Kidney (tissue), 14 donors: ENCODE results near the gene GRM1. TPM values are rescaled to one million over a fixed set of nuclear protein-coding genes. Genes with fewer than 3 reads are reported as not detected.

Experiments
- DNase-seq, 5 donors: peaks; one replicate each; pipeline ENCODE4 v3.0.0-alpha.2; 2013 to 2020
- FAIRE-seq: peaks from 2 replicates; lab custom pipeline; 2012; peaks lifted over from hg19 to GRCh38; lab: Jason Lieb, UNC
- H3K27ac ChIP-seq, 2 donors: one replicate each; pipeline ENCODE4 v1.7.0; 2013; ENCODE audit warnings: low read depth in 2 of 2, low read length in 2 of 2, inconsistent platforms in 1 of 2
- H3K27me3 ChIP-seq: one replicate; pipeline ENCODE4 v1.7.1; 2013; ENCODE audit warnings: low read length, inconsistent platforms; ENCODE audit not compliant: control insufficient read depth, insufficient read depth
- H3K36me3 ChIP-seq, 3 donors: one replicate each; pipeline versions ENCODE4 v1.7.0 to v1.7.1; 2013; ENCODE audit warnings: low read length in 3 of 3, control low read depth in 1 of 3, inconsistent platforms in 1 of 3; ENCODE audit not compliant: insufficient read depth in 3 of 3, control insufficient read depth in 2 of 3
- H3K4me1 ChIP-seq, 3 donors: one replicate each; pipeline versions ENCODE4 v1.7.0 to v1.7.1; 2013; ENCODE audit warnings: low read length in 3 of 3, inconsistent platforms in 1 of 3, low read depth in 1 of 3; ENCODE audit not compliant: control insufficient read depth in 2 of 3, insufficient read depth in 2 of 3
- H3K4me3 ChIP-seq, 3 donors: one replicate each; pipeline versions ENCODE4 v1.7.0 to v1.8.1; 2013; ENCODE audit warnings: low read length in 3 of 3, control low read depth in 1 of 3, inconsistent platforms in 1 of 3
- H3K9ac ChIP-seq, 3 donors: one replicate each; pipeline versions ENCODE4 v1.7.0 to v1.7.1; 2013; ENCODE audit warnings: low read length in 3 of 3, control low read depth in 1 of 3, inconsistent platforms in 1 of 3
- H3K9me3 ChIP-seq, 3 donors: one replicate each; pipeline versions ENCODE4 v1.7.0 to v1.7.1; 2013; ENCODE audit warnings: low read length in 3 of 3, control low read depth in 1 of 3, inconsistent platforms in 1 of 3; ENCODE audit not compliant: control insufficient read depth in 2 of 3, insufficient read depth in 1 of 3
- CTCF ChIP-seq: IDR thresholded peaks from 3 replicates; pipeline ENCODE4 v1.5.1; 2012; ENCODE audit warnings: mild to moderate bottlenecking, moderate library complexity, borderline replicate concordance; ENCODE audit not compliant: insufficient read depth; ENCODE audit errors: extremely low read depth
- intact Hi-C: fragments of 100-400 bp; cut with DNase I; formaldehyde crosslinking; loops from one replicate; pipeline ENCODE4 v1.11.1; 2022
- polyA plus RNA-seq: library from polyadenylated mRNA; stranded (reverse); fragments of 350-450 nt; fragmentation: Illumina TruSeq; extraction: RNeasy Lipid Tissue Mini Kit (QIAGEN cat#74804); gene quantifications from one replicate; pipeline ENCODE4 v1.2.3, GENCODE V29; 2014; ENCODE audit warnings: low read depth, low replicate concordance; ENCODE audit not compliant: insufficient read depth
- total RNA-seq: library from RNA; stranded (reverse); fragmentation: NEBNext Ultra II Directional; extraction: Animal tissue kit (Norgen Biotek cat#: 25700); gene quantifications from one replicate; pipeline ENCODE4 v1.2.1, GENCODE V29; 2021
- donor health status: control.
- donor health status: control.
- donor health status: control.
- donor health status: control.
- donor health status: control.
- donor health status: DM: yes; HTN: yes; CAD: no.
- donor health status: Normal renal cell carcinoma (clear cell type).

The GRM1 gene
- total and polyA plus RNA-seq, 2 donors from 2014 or later, result 0.19 to 0.82 TPM

DNA sequence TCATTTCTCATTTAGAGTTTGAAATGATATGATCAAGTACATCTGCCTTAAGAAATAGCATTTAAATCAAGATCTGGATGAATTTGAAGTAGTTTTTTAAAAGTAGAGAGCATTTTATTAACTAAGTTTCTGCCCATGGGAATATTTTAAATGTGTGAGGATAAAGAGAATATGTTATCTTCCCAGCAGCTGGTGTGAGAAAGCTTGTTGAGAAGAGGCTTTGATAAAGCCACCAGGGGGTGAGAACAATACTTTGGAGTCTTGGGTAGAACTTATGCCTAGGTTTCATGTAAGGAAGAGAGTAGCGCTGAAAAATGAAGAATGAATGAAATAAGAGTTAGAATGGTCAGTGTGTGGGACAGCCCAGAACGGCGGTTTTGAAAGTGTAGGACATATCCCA, 190.2 kb downstream of the GRM1 start:
- Histone ChIP-seq H3K4me3 (no peak overlapping the region), H3K4me1 (no peaks in the 10 kb centered on the region), H3K36me3 (no peaks in the 10 kb centered on the region), H3K27ac (no peak overlapping the region), H3K9ac (no peak overlapping the region), H3K9me3 (no peaks in the 10 kb centered on the region), H3K27me3 (no peaks in the 10 kb centered on the region)
- FAIRE-seq (no peak), DNase-seq (no peak)
- no peak for TF ChIP-seq CTCF
- intact Hi-C loops, result no loop called here

DNA sequence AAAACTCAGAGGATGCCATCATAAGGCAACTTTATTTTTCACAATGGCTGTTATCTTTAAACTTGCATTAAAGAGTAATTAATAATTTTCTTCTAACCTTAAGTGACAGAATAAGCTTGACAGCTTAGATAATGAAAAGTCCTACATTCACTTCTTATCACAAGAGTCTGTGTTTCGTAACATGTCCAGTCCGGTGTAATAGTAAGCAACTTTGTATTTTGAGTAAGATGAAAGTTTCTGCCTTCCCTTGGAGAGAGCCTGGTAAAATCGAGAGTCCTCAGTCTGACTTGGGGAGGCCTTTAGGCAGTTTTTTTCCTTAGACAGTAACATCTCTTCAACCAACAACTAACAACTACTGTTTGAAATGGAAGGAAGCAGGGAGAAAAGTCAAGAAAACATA, 195.6 kb downstream of the GRM1 start:
- Histone ChIP-seq H3K36me3 (no peaks in the 10 kb centered on the region), H3K27me3 (no peaks in the 10 kb centered on the region), H3K9me3 (no peaks in the 10 kb centered on the region), H3K4me1 (no peaks in the 10 kb centered on the region), H3K4me3 (no peak overlapping the region), H3K9ac (no peak overlapping the region), H3K27ac (no peak overlapping the region)
- DNase-seq (no peak), FAIRE-seq (no peak)
- intact Hi-C loops, result no loop called here
- TF ChIP-seq CTCF, result no peak

GRCh38 chr6:146224988-146225387, 196.1 kb downstream of the GRM1 start:
- Histone ChIP-seq H3K27ac (no peak overlapping the region), H3K36me3 (no peaks in the 10 kb centered on the region), H3K4me1 (no peaks in the 10 kb centered on the region), H3K9me3 (no peaks in the 10 kb centered on the region), H3K27me3 (no peaks in the 10 kb centered on the region), H3K9ac (no peak overlapping the region), H3K4me3 (no peak overlapping the region)
- TF ChIP-seq CTCF, result no peak
- DNase-seq (no peak), FAIRE-seq (no peak)
- intact Hi-C loops, result no loop called here

DNA sequence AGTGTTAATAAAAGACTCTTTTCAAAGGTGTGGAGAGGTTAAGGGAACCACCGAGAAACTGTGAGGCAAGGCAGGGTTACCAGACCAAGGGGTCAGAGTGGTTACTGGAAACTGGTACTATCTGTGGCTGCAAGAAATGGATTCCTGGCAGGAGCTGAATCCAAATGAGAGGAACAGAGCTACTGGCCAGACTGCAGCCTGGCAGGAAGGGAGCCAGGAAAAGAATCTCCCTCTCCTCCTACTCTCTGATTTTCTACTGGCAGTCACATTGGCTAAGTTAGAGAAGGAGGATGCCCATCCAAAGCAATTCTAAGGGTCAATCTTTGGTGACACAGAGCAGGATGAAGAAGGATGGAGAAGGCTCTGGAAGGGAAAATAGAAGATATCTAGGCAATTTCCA, 211.5 kb downstream of the GRM1 start:
- H3K9me3 ChIP-seq, result peaks cover 0 to 3% (median 0%) of the 10 kb centered on the region in 3 donors
- H3K36me3 ChIP-seq, result no peaks in the 10 kb centered on the region
- H3K4me3 ChIP-seq, result no peak overlapping the region
- no peaks in the 10 kb centered on the region for H3K4me1 ChIP-seq
- TF ChIP-seq CTCF, result no peak
- intact Hi-C loops, result no loop called here
- no peak overlapping the region for H3K9ac ChIP-seq
- no peak for FAIRE-seq
- DNase-seq, result no peak
- H3K27me3 ChIP-seq, result no peaks in the 10 kb centered on the region
- no peak overlapping the region for H3K27ac ChIP-seq
